ENCODE results near the gene SLC22A23.
"Not testable (repeated sequence)": the region's sequence is repeated elsewhere in the genome, so short reads cannot be mapped to it uniquely, and the experiment has no call there.

The SLC22A23 gene

GRCh38 chr6:3384241-3385143 lies 72.4 kb downstream of the SLC22A23 start:
- no peak for DNase-seq

- no peak for DNase-seq
Observed at GRCh38 chr6:3383525-3383924, 73.3 kb downstream of the SLC22A23 start.

- DNase-seq = no peak
Observed at GRCh38 chr6:3382326-3383279, 74.2 kb downstream of the SLC22A23 start.

- no peak for DNase-seq
Observed at GRCh38 chr6:3381233-3381921, 75.5 kb downstream of the SLC22A23 start.

GRCh38 chr6:3380344-3381232 lies 76.3 kb downstream of the SLC22A23 start:
- DNase-seq = no peak

- DNase-seq = no peak
Observed at GRCh38 chr6:3379482-3380060, 77.3 kb downstream of the SLC22A23 start.

- not testable (repeated sequence) for DNase-seq
Observed at GRCh38 chr6:3378808-3379207, 78.0 kb downstream of the SLC22A23 start.

GRCh38 chr6:3378398-3378782 lies 78.5 kb downstream of the SLC22A23 start:
- not testable (repeated sequence) for DNase-seq

- DNase-seq = no peak
Observed at GRCh38 chr6:3377536-3378397, 79.1 kb downstream of the SLC22A23 start.

GRCh38 chr6:3376893-3377535 lies 79.8 kb downstream of the SLC22A23 start:
- DNase-seq = no peak

- DNase-seq = no peak
Observed at GRCh38 chr6:3376064-3376463, 80.8 kb downstream of the SLC22A23 start.

GRCh38 chr6:3373597-3374203 lies 83.2 kb downstream of the SLC22A23 start:
- DNase-seq = no peak

- no peak for DNase-seq
Observed at GRCh38 chr6:3372912-3373554, 83.8 kb downstream of the SLC22A23 start.

GRCh38 chr6:3372184-3372846 lies 84.5 kb downstream of the SLC22A23 start:
- DNase-seq = no peak

- DNase-seq = no peak
Observed at GRCh38 chr6:3371222-3371949, 85.5 kb downstream of the SLC22A23 start.

- no peak for DNase-seq
Observed at GRCh38 chr6:3370361-3371221, 86.3 kb downstream of the SLC22A23 start.

GRCh38 chr6:3369985-3370360 lies 86.9 kb downstream of the SLC22A23 start:
- DNase-seq = no peak
